Measurements from ENCODE around the gene SNX3.

SNX3 gene

GRCh38 chr6:108238322-108238721 lies 22.5 kb downstream of the SNX3 start:
- POLR2A ChIA-PET: interaction anchor here (0.6 kb wide), 1 partner anchor 273 kb away, joined by 4 read pairs; no protein-coding TSS in a partner anchor
- no peaks in the 10 kb centered on the region for H3K9me3 ChIP-seq (ENCODE audit: control insufficient read depth, insufficient read depth, low read depth, low read length)
- TF ChIP-seq ZNF610 (tag by site-specific recombination; IDR thresholded peaks at IDR 0.05; ENCODE audit: borderline replicate concordance) (no peak), SP7 (tag by site-specific recombination; IDR thresholded peaks at IDR 0.05) (no peak), EGR2 (tag by site-specific recombination; IDR thresholded peaks at IDR 0.05; ENCODE audit: low read depth) (no peak), ZNF791 (tag by site-specific recombination; IDR thresholded peaks at IDR 0.05) (no peak), KLF10 (tag by site-specific recombination; IDR thresholded peaks at IDR 0.05) (no peak), ZNF114 (tag by site-specific recombination; IDR thresholded peaks at IDR 0.05) (no peak), ZSCAN5A (tag by site-specific recombination; IDR thresholded peaks at IDR 0.05) (no peak), ZNF112 (tag by site-specific recombination; IDR thresholded peaks at IDR 0.05) (no peak), ZNF48 (tag by site-specific recombination; IDR thresholded peaks at IDR 0.05) (no peak), ZNF202 (tag by site-specific recombination; IDR thresholded peaks at IDR 0.05; ENCODE audit: borderline replicate concordance) (no peak), ZNF473 (tag by site-specific recombination; IDR thresholded peaks at IDR 0.05) (no peak), ZNF514 (tag by site-specific recombination; IDR thresholded peaks at IDR 0.05) (no peak), ZNF580 (tag by site-specific recombination; IDR thresholded peaks at IDR 0.05) (no peak), ZNF449 (tag by site-specific recombination; IDR thresholded peaks at IDR 0.05) (no peak), ZSCAN4 (tag by site-specific recombination; IDR thresholded peaks at IDR 0.05) (no peak), ZNF707 (tag by site-specific recombination; IDR thresholded peaks at IDR 0.05) (no peak), ZNF670 (tag by site-specific recombination; IDR thresholded peaks at IDR 0.05; ENCODE audit: low read depth) (no peak), PRDM6 (tag by site-specific recombination; IDR thresholded peaks at IDR 0.05) (no peak)
- peaks cover 0 to 15% of the 10 kb centered on the region in 2 experiments; a peak in 2 of 3 replicates for H3K36me3 ChIP-seq (ENCODE audit: control insufficient read depth in 2 of 2, insufficient read depth in 1 of 2, low read length in 2 of 2)
- CTCF ChIA-PET: interaction anchor here (0.7 to 1.0 kb wide), 2 partner anchors 44 to 592 kb away, joined by 3 to 4 read pairs; no protein-coding TSS in a partner anchor
- no peak overlapping the region for H3K4me3 ChIP-seq (ENCODE audit: low read depth, low read length)
- no peak overlapping the region for H3K27ac ChIP-seq (ENCODE audit: extremely low read depth, low read depth, low read length)
- H3K4me1 ChIP-seq (ENCODE audit: control insufficient read depth, insufficient read depth, low read length): peaks cover 6% of the 10 kb centered on the region

- H3K36me3 ChIP-seq (ENCODE audit: control insufficient read depth in 2 of 2, insufficient read depth in 1 of 2, low read length in 2 of 2): peaks cover 0 to 8% of the 10 kb centered on the region in 2 experiments; a peak in 2 of 3 replicates
- peaks cover 6% of the 10 kb centered on the region for H3K4me1 ChIP-seq (ENCODE audit: control insufficient read depth, insufficient read depth, low read length)
- no peak overlapping the region for H3K27ac ChIP-seq (ENCODE audit: extremely low read depth, low read depth, low read length)
- no peaks in the 10 kb centered on the region for H3K9me3 ChIP-seq (ENCODE audit: control insufficient read depth, insufficient read depth, low read depth, low read length)
- ChIA-PET CTCF (interaction anchor here (0.9 to 1.9 kb wide), 4 partner anchors 11 to 24 kb away, joined by 3 to 5 read pairs (median 4); partner anchors contain the start of gene SNX3), POLR2A (interaction anchor here (0.5 to 1.7 kb wide), 2 partner anchors 16 to 24 kb away, joined by 4 to 5 read pairs; partner anchors contain the start of gene SNX3)
- no peak overlapping the region for H3K4me3 ChIP-seq (ENCODE audit: low read depth, low read length)
- no peak for TF ChIP-seq ZBTB44 (tag by site-specific recombination; IDR thresholded peaks at IDR 0.05)
- no peak for TF ChIP-seq ZNF26 (tag by site-specific recombination; IDR thresholded peaks at IDR 0.05)
- no peak for TF ChIP-seq ZSCAN4 (tag by site-specific recombination; IDR thresholded peaks at IDR 0.05)
- TF ChIP-seq ZNF132 (tag by site-specific recombination; IDR thresholded peaks at IDR 0.05; ENCODE audit: borderline replicate concordance): no peak
- TF ChIP-seq ZNF423 (tag by site-specific recombination; IDR thresholded peaks at IDR 0.05): no peak
- TF ChIP-seq REPIN1 (tag by site-specific recombination; IDR thresholded peaks at IDR 0.05; ENCODE audit: low read depth): no peak
- no peak for TF ChIP-seq KLF16 (tag by site-specific recombination; IDR thresholded peaks at IDR 0.05)
- no peak for TF ChIP-seq ZNF626 (tag by site-specific recombination; IDR thresholded peaks at IDR 0.05)
Measured at GRCh38 chr6:108236791-108237190, 24.0 kb downstream of the SNX3 start.

Data from HEK293 (cell line).